ENCODE measurements around the gene DDX11.
"Not testable (repeated sequence)": the region's sequence is repeated elsewhere in the genome, so short reads cannot be mapped to it uniquely, and the experiment has no call there.

- TF ChIP-seq CREB1 (CRISPR knock-in tag; IDR thresholded peaks at IDR 0.05; ENCODE audit: low read depth) = 0 out of 2 replicates have a peak, but pooled peaks have one; percentile 9
- TF ChIP-seq EZH2 (IDR thresholded peaks at IDR 0.05; ENCODE audit: low read depth, unreplicated experiment); CTCF (conservative IDR thresholded peaks at IDR 0.05; ENCODE audit: low read depth in 2 of 2): not testable (repeated sequence)
Measured at GRCh38 chr12:31121022-31121728, 47.5 kb downstream of the DDX11 start.

Data from GM23338 (cell line).